ENCODE results near the gene ARHGEF10L. TPM values are rescaled to one million over a fixed set of nuclear protein-coding genes. Genes with fewer than 3 reads are reported as not detected.

ARHGEF10L gene
- total RNA-seq, 1 donor from 2014 or later, result 34.3 TPM

GRCh38 chr1:17675744-17676143, 136.2 kb downstream of the ARHGEF10L start:
- DNase-seq (ENCODE audit: low spot score), result no peak
- intact Hi-C loops (cut with DNase I), result no loop called here
- no peak for ATAC-seq

DNA sequence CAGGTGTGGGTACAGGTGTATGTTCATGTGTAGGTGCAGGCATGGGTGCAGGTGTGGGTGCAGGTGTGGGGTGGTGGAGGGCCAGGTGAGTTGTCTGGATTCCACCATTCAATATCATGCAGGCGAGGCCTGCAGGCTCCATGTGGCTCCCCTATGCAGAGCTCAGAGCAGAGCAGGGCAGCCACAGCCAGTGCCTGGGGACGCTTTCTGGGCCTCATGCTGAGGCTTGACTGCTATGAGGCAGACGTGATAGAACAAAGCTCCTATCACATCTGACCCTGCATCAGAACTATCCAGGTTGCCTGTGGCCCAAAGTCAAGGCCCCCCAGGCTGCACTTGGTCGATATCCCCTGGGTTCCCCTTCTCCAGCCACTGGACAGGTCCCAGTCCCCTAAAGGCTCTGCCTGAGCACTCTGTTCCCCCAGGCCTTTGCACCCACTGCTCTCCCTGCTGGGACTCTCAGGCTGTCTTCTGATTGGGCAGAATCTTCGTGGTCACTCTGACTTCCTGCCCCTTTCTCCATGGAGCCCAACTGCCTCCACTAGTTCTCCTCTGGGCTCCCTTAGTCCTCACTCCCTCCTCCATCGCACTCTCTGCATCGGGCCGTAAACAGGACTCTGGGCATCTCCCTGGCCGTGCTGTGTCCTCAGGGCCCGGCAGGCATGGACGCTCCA, 137.0 kb downstream of the ARHGEF10L start:
- ATAC-seq (no peak), DNase-seq (ENCODE audit: low spot score) (no peak)
- intact Hi-C loops (cut with DNase I), result no loop called here

- intact Hi-C loops (cut with DNase I), result no loop called here
- DNase-seq (ENCODE audit: low spot score), result no peak
- ATAC-seq, result no peak
Measured at GRCh38 chr1:17678011-17678410, 138.5 kb downstream of the ARHGEF10L start.

DNA sequence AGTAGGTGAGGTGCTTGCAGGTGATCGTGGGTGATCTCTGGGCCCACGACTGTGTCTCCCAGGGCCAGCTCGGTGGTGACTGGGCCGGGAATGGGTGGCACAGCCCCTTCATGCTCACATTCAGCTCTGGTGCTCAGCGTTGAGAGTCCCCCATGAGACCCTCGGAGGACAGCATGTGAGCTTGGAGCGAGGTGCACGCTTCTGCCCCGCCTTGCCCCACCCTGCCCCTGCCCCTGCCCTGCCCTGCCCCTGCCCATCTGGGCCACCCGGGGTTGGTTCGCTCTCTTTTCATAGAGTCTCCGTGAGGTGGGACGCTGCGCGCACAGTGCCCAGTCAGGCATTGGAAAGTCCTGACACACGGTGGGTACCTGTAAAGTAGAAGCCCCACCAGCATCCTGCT, 140.4 kb downstream of the ARHGEF10L start:
- DNase-seq (ENCODE audit: low spot score), result no peak
- intact Hi-C loops (cut with DNase I), result no loop called here
- no peak for ATAC-seq

- no peak for ATAC-seq
- intact Hi-C loops (cut with DNase I), result no loop called here
- DNase-seq (ENCODE audit: low spot score), result no peak
Measured at GRCh38 chr1:17680308-17680707, 140.8 kb downstream of the ARHGEF10L start.

DNA sequence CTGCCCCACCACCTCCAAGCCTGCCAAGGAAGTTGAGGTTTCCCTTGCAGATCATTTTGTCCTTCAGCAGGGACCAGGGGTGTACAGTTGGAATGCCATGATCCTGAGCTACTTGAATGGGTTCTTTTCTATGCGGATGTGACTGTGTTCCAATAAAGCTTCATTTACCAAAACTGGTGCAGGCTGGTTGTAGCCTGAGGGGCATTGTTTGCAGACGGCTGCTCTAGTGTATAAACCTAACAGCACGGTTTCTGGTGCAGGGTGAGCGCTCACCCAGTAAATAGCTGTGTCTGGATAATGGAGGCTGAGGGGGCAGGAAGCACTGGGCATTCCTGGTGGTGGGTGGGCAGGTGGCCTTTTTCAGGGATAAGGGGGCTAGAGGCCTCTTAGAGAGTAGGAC, 142.9 kb downstream of the ARHGEF10L start:
- intact Hi-C loops (cut with DNase I), result no loop called here
- DNase-seq (ENCODE audit: low spot score) (no peak), ATAC-seq (no peak)

GRCh38 chr1:17683598-17683997, 144.1 kb downstream of the ARHGEF10L start:
- intact Hi-C loops (cut with DNase I), result no loop called here
- no peak for ATAC-seq

DNA sequence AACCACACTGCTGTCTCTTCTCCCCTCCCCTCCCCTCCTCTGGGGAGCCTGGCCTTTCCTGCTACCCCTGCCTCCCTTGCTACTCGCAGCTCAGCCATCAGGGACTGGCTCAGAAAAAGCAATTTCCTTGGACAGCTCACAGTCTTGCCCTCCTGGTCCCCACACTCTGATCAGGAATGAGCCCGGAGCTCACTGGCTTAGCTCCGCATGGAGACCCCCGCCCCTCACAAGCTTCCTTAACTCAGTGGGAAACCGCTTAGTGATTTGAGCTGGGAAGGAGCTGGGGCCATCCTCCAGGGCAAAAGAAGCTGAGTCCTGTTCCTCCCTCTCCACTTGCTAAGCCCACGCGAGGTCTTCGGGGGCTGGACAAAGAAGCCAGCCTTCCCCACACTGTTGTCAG, 145.3 kb downstream of the ARHGEF10L start:
- DNase-seq (ENCODE audit: low spot score) (no peak), ATAC-seq (no peak)
- intact Hi-C loops (cut with DNase I), result no loop called here

More at GRCh38 chr1:17683598-17683997, 144.1 kb downstream of the ARHGEF10L start:
- no peak for DNase-seq (ENCODE audit: low spot score)

DNA sequence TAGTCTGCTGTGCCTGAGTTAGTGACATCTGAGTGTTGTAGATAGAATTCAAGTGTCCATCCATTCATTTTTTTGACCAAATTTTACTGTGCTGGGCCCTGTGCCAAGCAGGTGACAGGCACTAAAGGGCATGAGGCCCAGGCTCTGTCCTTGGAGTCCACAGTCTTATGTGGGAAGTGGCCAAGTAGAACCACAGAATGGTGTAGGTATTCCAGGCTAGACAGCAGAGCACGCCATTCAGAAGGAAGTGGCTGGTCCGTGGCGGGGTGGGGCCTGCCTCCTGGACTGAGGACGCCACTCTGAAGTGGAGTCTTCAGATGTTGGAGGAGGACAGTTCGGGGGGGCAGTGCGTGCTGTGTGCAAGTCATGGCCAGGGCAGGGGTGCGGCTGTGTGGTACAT, 146.8 kb downstream of the ARHGEF10L start:
- intact Hi-C loops (cut with DNase I), result no loop called here
- ATAC-seq (no peak), DNase-seq (ENCODE audit: low spot score) (no peak)

- ATAC-seq (no peak), DNase-seq (ENCODE audit: low spot score) (no peak)
- intact Hi-C loops (cut with DNase I), result no loop called here
Measured at GRCh38 chr1:17687145-17687544, 147.6 kb downstream of the ARHGEF10L start.

- intact Hi-C loops (cut with DNase I), result no loop called here
- DNase-seq (ENCODE audit: low spot score) (no peak), ATAC-seq (no peak)
Measured at GRCh38 chr1:17688217-17688810, 148.8 kb downstream of the ARHGEF10L start.

DNA sequence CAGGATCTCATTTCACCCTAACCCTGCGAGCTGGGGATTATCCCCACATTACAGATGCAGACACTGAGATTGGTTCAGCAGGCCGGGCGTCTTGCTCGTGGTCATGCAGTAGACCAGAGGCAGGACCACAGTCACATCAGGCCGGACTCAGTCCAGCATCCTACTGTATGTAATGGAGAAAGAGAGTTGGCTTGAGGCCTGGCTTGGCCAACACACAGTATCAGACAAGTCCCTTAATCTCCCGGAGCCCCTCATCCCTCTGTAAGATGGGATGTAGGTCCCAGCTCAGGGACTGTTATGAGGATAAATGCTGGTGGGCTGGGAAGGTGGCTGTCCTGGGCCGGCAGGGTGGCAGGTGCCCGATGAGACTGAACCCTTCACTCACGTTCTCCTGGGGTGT, 149.5 kb downstream of the ARHGEF10L start:
- intact Hi-C loops (cut with DNase I), result no loop called here
- DNase-seq (ENCODE audit: low spot score), result no peak
- ATAC-seq, result peak; percentile 12

GRCh38 chr1:17690906-17691634, 151.6 kb downstream of the ARHGEF10L start:
- no peak for ATAC-seq
- intact Hi-C loops (cut with DNase I), result no loop called here
- DNase-seq (ENCODE audit: low spot score), result no peak

GRCh38 chr1:17692645-17693044, 153.1 kb downstream of the ARHGEF10L start:
- intact Hi-C loops (cut with DNase I), result no loop called here
- ATAC-seq (no peak), DNase-seq (ENCODE audit: low spot score) (no peak)

GRCh38 chr1:17696417-17697301, 157.2 kb downstream of the ARHGEF10L start:
- peak; percentile 74 for ATAC-seq
- intact Hi-C loops (cut with DNase I), result no loop called here

GRCh38 chr1:17697458-17697857, 158.0 kb downstream of the ARHGEF10L start:
- ATAC-seq, result no peak

More at GRCh38 chr1:17696417-17697301, 157.2 kb downstream of the ARHGEF10L start:
- DNase-seq (ENCODE audit: low spot score), result no peak

GRCh38 chr1:17699581-17699980, 160.1 kb downstream of the ARHGEF10L start:
- intact Hi-C loops (cut with DNase I), result no loop called here
- no peak for DNase-seq (ENCODE audit: low spot score)
- ATAC-seq, result no peak

More at GRCh38 chr1:17697458-17697857, 158.0 kb downstream of the ARHGEF10L start:
- no peak for DNase-seq (ENCODE audit: low spot score)
- intact Hi-C loops (cut with DNase I), result no loop called here

- ATAC-seq (no peak), DNase-seq (ENCODE audit: low spot score) (no peak)
- intact Hi-C loops (cut with DNase I), result no loop called here
Measured at GRCh38 chr1:17700945-17701810, 161.7 kb downstream of the ARHGEF10L start.

All from sciatic nerve (tissue), 2 donors.